CD14-positive monocyte (primary cell): ENCODE measurements around the gene OR52D1. TPM values are rescaled to one million over a fixed set of nuclear protein-coding genes. Genes with fewer than 3 reads are reported as not detected.

ENCODE experiments used
- DNase-seq, 3 donors: peaks; one replicate each; pipeline ENCODE4 v3.0.0-alpha.2; 2011 to 2022
- H2AFZ ChIP-seq: 2 replicates; pipeline ENCODE4 v1.6.0; 2012; ENCODE audit warnings: mild to moderate bottlenecking, low read depth, low read length, inconsistent platforms; ENCODE audit not compliant: insufficient read depth, poor library complexity, severe bottlenecking
- H3K27ac ChIP-seq, 2 donors: 1 replicate in 1 of 2; 2 replicates in 1 of 2; pipeline ENCODE4 v1.5.1; 2012 to 2013; ENCODE audit warnings: low read length in 2 of 2, control low read depth in 1 of 2, inconsistent platforms in 1 of 2, low read depth in 1 of 2, mild to moderate bottlenecking in 1 of 2
- H3K27me3 ChIP-seq, 2 donors: one replicate each; pipeline versions ENCODE4 v1.6.0 to v1.6.1; 2011 to 2013; ENCODE audit warnings: low read length in 2 of 2; ENCODE audit not compliant: control insufficient read depth in 2 of 2, insufficient read depth in 2 of 2
- H3K36me3 ChIP-seq, 2 donors: replicated peaks in 1 of 2; 1 replicate in 1 of 2; 2 replicates in 1 of 2; pipeline versions ENCODE4 v1.5.1 to v1.6.1; 2012 to 2013; ENCODE audit warnings: low read length in 2 of 2, control low read depth in 1 of 2, inconsistent platforms in 1 of 2, mild to moderate bottlenecking in 1 of 2; ENCODE audit not compliant: insufficient read depth in 2 of 2, control insufficient read depth in 1 of 2
- H3K4me1 ChIP-seq, 2 donors: 1 replicate in 1 of 2; 2 replicates in 1 of 2; pipeline versions ENCODE4 v1.5.1 to v1.6.1; 2012 to 2013; ENCODE audit warnings: low read length in 2 of 2, control low read depth in 1 of 2, inconsistent platforms in 1 of 2, mild to moderate bottlenecking in 1 of 2, moderate library complexity in 1 of 2; ENCODE audit not compliant: insufficient read depth in 2 of 2, control insufficient read depth in 1 of 2
- H3K4me2 ChIP-seq: replicated peaks from 2 replicates; pipeline ENCODE3; 2012; ENCODE audit warnings: low read length, moderate library complexity, mild to moderate bottlenecking; ENCODE audit not compliant: poor library complexity, severe bottlenecking; ENCODE audit errors: extremely low read depth
- H3K4me3 ChIP-seq, 3 experiments: fragments of 200-600 bp in 1 of 3; sonication (generic) in 1 of 3; replicated peaks in 1 of 3; 1 replicate in 2 of 3; 2 replicates in 1 of 3; pipeline ENCODE4 v1.5.1; 2011 to 2013; ENCODE audit warnings: low read length in 3 of 3, mild to moderate bottlenecking in 3 of 3, control low read depth in 2 of 3, low read depth in 2 of 3, inconsistent platforms in 1 of 3, moderate library complexity in 1 of 3
- H3K79me2 ChIP-seq: 2 replicates; pipeline ENCODE4 v1.6.0; 2012; ENCODE audit warnings: mild to moderate bottlenecking, control low read depth, inconsistent platforms, low read length, moderate library complexity; ENCODE audit not compliant: insufficient read depth
- H3K9ac ChIP-seq: 2 replicates; pipeline ENCODE4 v1.6.0; 2017; ENCODE audit warnings: low read length, mild to moderate bottlenecking; ENCODE audit not compliant: insufficient read depth, poor library complexity, severe bottlenecking
- H3K9me3 ChIP-seq, 2 donors: replicated peaks in 1 of 2; 1 replicate in 1 of 2; 2 replicates in 1 of 2; pipeline versions ENCODE4 v1.5.1 to v1.6.1; 2012 to 2013; ENCODE audit warnings: low read length in 2 of 2, control low read depth in 1 of 2; ENCODE audit not compliant: control insufficient read depth in 1 of 2, insufficient read depth in 1 of 2
- H4K20me1 ChIP-seq: 2 replicates; pipeline ENCODE4 v1.6.0; 2012; ENCODE audit warnings: mild to moderate bottlenecking, low read length, control low read depth, moderate library complexity; ENCODE audit not compliant: insufficient read depth
- H3K27ac Mint-ChIP-seq, 7 donors: one replicate each; pipeline ENCODE4 v1.8.0; 2020; ENCODE audit warnings: mild to moderate bottlenecking in 7 of 7, mixed read lengths in 7 of 7, moderate library complexity in 6 of 7, inconsistent platforms in 2 of 7
- H3K27me3 Mint-ChIP-seq, 3 donors: one replicate each; pipeline ENCODE4 v1.8.0; 2021 to 2022; ENCODE audit warnings: low read depth in 3 of 3, mild to moderate bottlenecking in 3 of 3, mixed read lengths in 3 of 3, moderate library complexity in 3 of 3, inconsistent platforms in 1 of 3
- H3K36me3 Mint-ChIP-seq, 2 donors: one replicate each; pipeline ENCODE4 v1.8.0; 2020; ENCODE audit warnings: mixed read lengths in 2 of 2, inconsistent platforms in 1 of 2, mild to moderate bottlenecking in 1 of 2
- H3K4me1 Mint-ChIP-seq: one replicate; pipeline ENCODE4 v1.8.0; 2020; ENCODE audit warnings: mild to moderate bottlenecking, mixed read lengths
- H3K4me3 Mint-ChIP-seq, 2 donors: one replicate each; pipeline ENCODE4 v1.8.0; 2020; ENCODE audit warnings: mild to moderate bottlenecking in 2 of 2, mixed read lengths in 2 of 2, moderate library complexity in 1 of 2
- H3K9me3 Mint-ChIP-seq, 7 donors: one replicate each; pipeline ENCODE4 v1.8.0; 2020 to 2022; ENCODE audit warnings: mixed read lengths in 7 of 7, mild to moderate bottlenecking in 6 of 7, moderate library complexity in 6 of 7, inconsistent platforms in 2 of 7
- WGBS: methylation state at CpG from one replicate; pipeline ENCODE4 v1.1.5; 2013; ENCODE audit warnings: missing lambda C conversion rate; ENCODE audit not compliant: insufficient coverage; 5-methylcytosine and 5-hydroxymethylcytosine counted together
- intact Hi-C, 2 donors: fragments of 100-400 bp; cut with micrococcal nuclease; formaldehyde crosslinking; loops; one replicate each; pipeline versions ENCODE4 v1.15.0 to v1.15.1; 2023
- polyA plus RNA-seq, 3 donors: library from polyadenylated mRNA; depleted of rRNA in 1 of 3; unstranded in 2 of 3; stranded (reverse) in 1 of 3; fragments of 300-500 nt in 2 of 3; fragments of >200 nt in 1 of 3; fragmentation: Illumina TruSeq in 2 of 3; gene quantifications; 1 replicate in 2 of 3; 2 replicates in 1 of 3; pipeline ENCODE4 v1.2.3, GENCODE V29; 2012 to 2021
- TF ChIP-seq, protein P1 (sequence below): fragments of 200-600 bp; IDR thresholded peaks from one replicate; pipeline ENCODE4 v1.8.0; 2022; ENCODE audit warnings: antibody characterized with exemption, mild to moderate bottlenecking

The OR52D1 gene
- polyA plus RNA-seq, 3 donors: not detected

DNA sequence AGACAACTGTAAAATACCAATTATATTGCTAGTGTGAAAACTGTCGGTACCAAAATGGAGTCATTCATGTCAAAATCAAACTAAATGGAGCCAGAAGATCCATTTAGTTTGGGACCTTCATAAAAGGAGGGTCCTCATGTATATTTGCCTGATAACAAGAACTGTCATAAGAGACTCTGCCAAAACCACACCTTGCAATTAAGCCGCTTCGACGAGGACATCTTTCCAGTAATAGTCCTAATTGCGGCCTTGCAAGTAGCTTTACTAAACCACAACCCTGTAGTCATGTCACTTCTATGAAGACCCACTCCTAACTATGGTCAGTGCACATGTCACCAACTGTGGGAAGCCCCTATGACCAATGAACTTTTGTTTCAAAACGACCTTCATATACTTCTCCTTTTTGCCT lies 11.9 kb downstream of the OR52D1 start:
- DNase-seq: peak in 1 of 3 donors; percentile 6
- Histone ChIP-seq H3K4me2 (no peak overlapping the region), H3K4me3 (no peak overlapping the region), H3K9ac (no peak overlapping the region), H3K79me2 (no peaks in the 10 kb centered on the region), H3K9me3 (no peaks in the 10 kb centered on the region), H4K20me1 (no peaks in the 10 kb centered on the region), H3K4me1 (no peaks in the 10 kb centered on the region), H3K27ac (no peak overlapping the region), H2AFZ (no peak overlapping the region), H3K27me3 (no peaks in the 10 kb centered on the region), H3K36me3 (no peaks in the 10 kb centered on the region)
- Mint-ChIP-seq H3K9me3 (peaks cover 0 to 1% (median 0%) of the 10 kb centered on the region in 7 donors), H3K36me3 (no peaks in the 10 kb centered on the region), H3K4me1 (no peaks in the 10 kb centered on the region), H3K27me3 (peaks cover 0 to 1% (median 1%) of the 10 kb centered on the region in 3 donors), H3K27ac (no peak overlapping the region), H3K4me3 (no peak overlapping the region)
- intact Hi-C loops: no loop called here
- WGBS: 93% methylated on average over 5 of the region's 6 CpGs
- TF ChIP-seq, protein P1, sequence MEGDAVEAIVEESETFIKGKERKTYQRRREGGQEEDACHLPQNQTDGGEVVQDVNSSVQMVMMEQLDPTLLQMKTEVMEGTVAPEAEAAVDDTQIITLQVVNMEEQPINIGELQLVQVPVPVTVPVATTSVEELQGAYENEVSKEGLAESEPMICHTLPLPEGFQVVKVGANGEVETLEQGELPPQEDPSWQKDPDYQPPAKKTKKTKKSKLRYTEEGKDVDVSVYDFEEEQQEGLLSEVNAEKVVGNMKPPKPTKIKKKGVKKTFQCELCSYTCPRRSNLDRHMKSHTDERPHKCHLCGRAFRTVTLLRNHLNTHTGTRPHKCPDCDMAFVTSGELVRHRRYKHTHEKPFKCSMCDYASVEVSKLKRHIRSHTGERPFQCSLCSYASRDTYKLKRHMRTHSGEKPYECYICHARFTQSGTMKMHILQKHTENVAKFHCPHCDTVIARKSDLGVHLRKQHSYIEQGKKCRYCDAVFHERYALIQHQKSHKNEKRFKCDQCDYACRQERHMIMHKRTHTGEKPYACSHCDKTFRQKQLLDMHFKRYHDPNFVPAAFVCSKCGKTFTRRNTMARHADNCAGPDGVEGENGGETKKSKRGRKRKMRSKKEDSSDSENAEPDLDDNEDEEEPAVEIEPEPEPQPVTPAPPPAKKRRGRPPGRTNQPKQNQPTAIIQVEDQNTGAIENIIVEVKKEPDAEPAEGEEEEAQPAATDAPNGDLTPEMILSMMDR: no peak

DNA sequence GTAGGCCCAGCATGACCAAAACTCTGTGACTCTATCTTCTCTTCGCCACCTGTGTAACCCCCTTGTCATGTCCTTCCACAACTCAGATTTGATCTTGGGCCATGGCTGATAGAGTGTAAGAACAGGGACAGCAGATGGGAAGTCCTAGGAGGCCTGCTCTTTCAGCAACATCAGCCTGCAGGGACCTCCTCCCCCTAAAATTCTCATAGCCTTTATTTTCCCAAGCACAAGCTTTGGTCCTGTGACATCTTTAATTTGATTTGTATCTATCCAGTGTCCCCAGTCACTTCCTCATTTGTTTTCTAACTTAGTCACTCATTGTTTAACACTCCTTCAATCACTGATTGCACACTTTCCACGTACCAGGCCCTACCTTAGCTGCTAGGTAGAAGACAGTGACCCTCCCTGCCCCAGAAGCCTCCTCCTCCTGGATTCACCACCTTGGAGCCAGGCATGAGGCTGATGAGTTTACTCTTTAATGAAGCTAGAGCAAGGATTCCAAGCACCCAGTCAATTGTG lies 16.0 kb downstream of the OR52D1 start:
- H3K9me3 Mint-ChIP-seq: peaks cover 0 to 7% (median 3%) of the 10 kb centered on the region in 7 donors
- H3K4me3 Mint-ChIP-seq: no peak overlapping the region

More for the DNA sequence above, 16.0 kb downstream of the OR52D1 start:
- no CpG with 5 or more reads among the region's 2 CpGs for WGBS
- H3K79me2 ChIP-seq: no peaks in the 10 kb centered on the region
- no peaks in the 10 kb centered on the region for H3K4me1 Mint-ChIP-seq
- H3K27ac Mint-ChIP-seq: peak overlapping the region in 1 of 7 donors; percentile 16
- H2AFZ ChIP-seq: no peak overlapping the region
- TF ChIP-seq, protein P1: no peak
- H4K20me1 ChIP-seq: no peaks in the 10 kb centered on the region
- H3K27ac ChIP-seq: no peak overlapping the region
- no peaks in the 10 kb centered on the region for H3K27me3 ChIP-seq
- intact Hi-C loops: no loop called here
- H3K4me2 ChIP-seq: no peak overlapping the region
- H3K9me3 ChIP-seq: no peaks in the 10 kb centered on the region
- no peaks in the 10 kb centered on the region for H3K36me3 Mint-ChIP-seq
- peaks cover 0 to 2% (median 0%) of the 10 kb centered on the region in 3 donors for H3K27me3 Mint-ChIP-seq
- H3K4me1 ChIP-seq: no peaks in the 10 kb centered on the region
- H3K9ac ChIP-seq: no peak overlapping the region
- H3K36me3 ChIP-seq: no peaks in the 10 kb centered on the region
- DNase-seq: no peak
- no peak overlapping the region for H3K4me3 ChIP-seq
